GM21515 (cell line): ENCODE results near the gene WDPCP.
A peak's percentile ranks its signal among the peaks of the same experiment; 100 is the strongest.
"Not testable (repeated sequence)": the region's sequence is repeated elsewhere in the genome, so short reads cannot be mapped to it uniquely, and the experiment has no call there.

Source experiments
- ATAC-seq: cut with Tn5 transposase; IDR thresholded peaks from one replicate; pipeline ENCODE4 v1.9.1; 2021; ENCODE audit not compliant: unreplicated experiment

WDPCP gene

GRCh38 chr2:63268946-63269345 lies 319.3 kb downstream of the WDPCP start:
- no peak for ATAC-seq

DNA sequence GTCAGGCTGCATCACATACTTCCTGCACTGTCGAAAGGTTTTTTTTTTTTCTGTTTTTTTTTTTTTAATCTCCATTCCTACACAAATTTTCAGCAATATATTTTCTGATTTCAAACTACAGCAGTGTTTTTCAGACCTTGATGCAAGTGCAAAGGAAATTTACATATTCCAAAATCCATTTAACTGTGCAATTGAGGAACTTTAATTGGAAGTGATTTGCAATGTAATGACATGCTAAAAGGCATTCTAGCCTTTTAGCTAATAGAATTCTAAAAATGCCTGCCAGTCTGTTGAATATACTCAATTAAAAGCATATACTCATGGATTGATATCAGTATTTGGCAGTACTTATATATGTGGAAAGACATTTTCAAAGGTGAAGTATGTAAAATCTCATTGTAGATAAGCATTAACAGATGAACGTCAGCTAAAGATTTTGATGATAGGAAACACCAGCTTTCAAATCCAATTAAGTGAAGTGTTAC lies 327.1 kb downstream of the WDPCP start:
- ATAC-seq, result no peak

GRCh38 chr2:63257473-63257872 lies 330.8 kb downstream of the WDPCP start:
- no peak for ATAC-seq

- ATAC-seq, result no peak
These were observed 339.1 kb downstream of the WDPCP start for GRCh38 chr2:63249161-63249560.

DNA sequence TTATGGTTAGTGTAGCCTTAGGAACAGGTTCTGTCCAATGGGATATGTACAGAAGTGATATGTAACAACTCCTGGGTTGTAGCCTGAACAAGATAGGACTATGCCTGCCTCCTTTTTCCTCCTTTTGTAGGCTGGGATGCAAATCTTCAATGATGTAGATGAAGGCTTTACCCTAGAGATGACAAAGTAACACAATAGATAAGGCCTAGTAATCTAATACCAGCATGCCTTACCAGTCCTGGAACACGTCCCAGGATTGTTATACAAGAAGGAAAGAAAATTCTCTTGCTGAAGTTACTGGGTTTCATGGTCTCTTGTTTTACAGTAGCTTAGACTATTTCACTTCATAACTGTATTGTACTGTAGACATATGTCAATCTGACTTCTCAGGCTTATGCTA lies 345.5 kb downstream of the WDPCP start:
- no peak for ATAC-seq

DNA sequence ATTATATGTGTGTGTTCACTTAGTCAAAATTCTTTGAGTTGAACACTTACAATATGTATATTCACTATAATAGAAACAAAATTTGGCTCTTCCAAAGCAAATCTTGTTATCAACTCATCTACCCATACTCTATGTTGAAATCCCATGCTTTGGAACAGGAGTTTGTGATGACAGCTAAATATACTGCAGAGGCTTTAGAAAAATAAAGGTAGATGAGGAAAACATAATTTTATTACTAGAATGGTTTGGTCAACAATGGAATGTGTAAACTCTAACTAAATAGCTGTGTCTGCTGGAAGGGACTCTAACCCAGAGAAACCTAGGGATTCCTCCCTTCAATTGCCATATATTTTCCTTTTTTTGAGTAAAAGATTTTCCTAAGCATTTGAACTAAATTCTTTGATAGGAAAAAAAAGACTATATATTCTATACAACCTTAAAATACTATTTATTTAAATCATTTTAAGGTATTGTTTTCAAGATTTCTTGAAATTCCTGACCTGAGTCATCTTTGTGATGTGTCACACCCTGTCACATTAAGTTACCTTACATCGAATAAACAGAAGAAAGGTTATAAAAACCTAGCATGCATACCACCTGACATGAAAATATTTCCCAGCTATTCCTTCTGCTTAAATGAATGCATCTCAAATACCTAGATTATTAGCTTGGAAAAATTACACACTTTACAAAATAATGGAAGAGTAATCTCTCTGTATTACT lies 362.2 kb downstream of the WDPCP start:
- ATAC-seq, result no peak

GRCh38 chr2:63218800-63219526 lies 369.3 kb downstream of the WDPCP start:
- no peak for ATAC-seq

DNA sequence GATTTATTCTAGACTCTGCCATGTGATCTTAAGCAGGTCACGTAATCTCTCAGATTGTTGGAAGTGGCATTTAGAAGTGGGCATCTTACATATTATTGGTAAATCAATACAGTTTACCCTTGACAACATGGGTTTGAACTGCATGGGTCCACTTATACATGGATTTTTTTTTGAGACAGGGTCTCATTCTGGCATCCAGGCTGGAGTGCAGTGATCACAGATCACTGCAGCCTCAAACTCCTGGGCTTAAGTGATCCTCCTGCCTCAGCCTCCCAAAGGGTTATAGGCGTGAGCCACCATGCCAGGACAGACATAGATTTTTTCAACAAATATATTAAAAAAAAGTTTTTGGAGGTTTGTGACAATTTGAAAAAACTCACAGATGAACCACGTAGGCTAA lies 393.0 kb downstream of the WDPCP start:
- no peak for ATAC-seq

GRCh38 chr2:63194175-63194574 lies 394.1 kb downstream of the WDPCP start:
- no peak for ATAC-seq

DNA sequence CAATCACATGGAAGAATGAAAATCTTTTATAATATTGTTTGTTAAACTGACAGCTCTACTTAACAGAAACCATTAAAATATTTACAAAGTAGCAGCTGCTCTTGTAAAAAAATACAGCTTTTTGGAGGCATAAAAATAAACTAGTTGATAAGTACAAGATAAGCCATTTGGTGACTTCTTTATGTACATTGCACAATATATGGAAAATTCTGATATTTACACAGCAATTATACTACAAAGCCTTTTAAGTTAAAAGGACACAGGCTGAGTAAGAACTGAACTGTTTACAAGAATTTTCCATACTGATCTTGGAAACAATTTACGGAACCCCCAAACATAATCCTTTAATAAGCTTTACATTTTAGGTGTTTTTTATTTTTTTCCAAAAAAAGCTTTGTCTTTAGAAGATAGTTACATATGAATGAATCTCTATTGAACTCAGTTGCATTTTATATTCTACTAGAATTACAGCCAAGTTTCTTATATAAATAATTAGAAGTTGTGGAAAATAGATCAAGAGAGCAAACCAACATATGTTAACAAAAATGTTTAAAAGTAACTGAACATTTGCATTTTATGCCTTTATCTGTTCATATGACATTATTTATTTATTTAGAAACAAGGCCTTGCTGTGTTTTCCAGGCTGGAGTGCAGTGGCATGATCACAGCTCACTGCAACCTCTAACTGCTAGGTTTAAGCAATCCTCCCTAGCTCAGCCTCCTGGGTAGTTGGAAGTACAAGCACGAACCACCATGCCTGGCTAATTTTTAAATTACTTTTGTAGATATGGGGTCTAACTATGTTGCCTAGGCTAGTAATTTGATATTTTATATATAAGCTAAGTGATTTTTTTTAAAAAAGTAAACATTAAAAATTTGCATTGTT lies 395.1 kb downstream of the WDPCP start:
- no peak for ATAC-seq

GRCh38 chr2:63192169-63192888 lies 395.9 kb downstream of the WDPCP start:
- no peak for ATAC-seq

DNA sequence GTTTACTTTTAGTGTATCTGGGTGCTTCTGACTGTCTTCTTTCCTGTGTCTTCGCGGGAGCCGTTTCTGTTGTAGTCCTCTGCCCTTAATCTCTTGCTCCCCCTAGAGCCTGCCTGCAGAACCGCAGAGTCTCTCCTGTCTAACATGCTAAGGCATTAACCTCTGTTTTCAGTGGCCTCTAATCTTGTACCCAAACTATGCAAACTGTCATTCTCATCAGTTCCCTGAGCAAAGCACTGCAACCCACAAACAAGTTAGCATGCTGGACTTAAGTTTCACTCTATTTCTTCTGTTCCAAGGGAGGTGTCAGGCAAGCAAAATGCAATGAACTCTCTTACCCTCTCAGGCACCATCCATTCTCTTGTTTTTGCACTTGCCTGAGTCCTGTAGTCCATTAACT lies 399.3 kb downstream of the WDPCP start:
- ATAC-seq, result peak; percentile 82

- ATAC-seq, result no peak
These were observed 401.9 kb downstream of the WDPCP start for GRCh38 chr2:63186331-63186730.

DNA sequence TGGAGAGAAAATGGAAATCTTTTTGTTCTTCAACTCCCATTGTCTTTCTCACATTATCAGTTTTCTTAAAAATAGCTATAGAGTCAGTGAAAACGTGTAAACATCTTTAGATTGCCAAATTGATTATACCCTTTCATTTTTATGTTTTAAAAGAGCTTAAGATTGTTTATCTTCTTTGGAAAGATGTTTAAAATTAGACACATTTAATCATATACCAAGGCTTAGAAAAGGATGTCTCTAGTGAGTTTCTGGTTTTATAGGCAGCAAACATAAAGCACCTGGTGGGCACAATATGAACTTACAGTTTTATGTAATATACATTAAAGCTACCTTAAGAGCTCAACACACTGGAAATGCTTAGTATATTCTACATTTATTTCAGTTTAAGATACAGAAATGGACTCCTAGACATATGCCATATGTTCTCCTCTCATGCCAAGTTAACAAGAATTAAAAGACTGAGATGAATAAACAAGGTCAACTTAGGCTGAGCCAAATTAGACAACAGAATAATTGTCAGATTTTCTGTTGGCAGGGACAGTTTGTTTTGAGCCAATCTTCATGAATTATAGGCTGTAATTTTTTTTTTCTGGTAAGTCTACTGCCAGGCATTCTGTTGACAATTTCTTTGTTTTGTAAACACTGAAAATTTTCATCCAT lies 425.0 kb downstream of the WDPCP start:
- ATAC-seq, result no peak

DNA sequence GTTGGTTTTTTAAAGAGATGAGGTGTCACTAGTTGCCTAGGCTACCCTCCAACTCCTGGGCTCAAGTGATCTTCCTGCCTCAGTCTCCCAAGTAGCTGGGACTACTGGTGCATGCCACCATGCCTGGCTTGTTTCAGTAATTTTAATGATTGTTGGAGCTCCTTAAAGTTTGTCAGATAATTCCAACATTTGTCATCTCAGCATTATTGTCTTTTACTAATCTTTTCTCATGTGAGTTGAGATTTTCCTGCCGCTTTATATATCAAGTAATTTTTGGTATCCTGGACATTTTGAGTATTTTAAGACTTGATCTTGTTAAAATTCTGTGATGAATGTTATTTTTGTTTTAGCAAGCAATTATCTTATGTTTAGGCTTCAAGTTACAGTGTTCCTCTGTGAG lies 429.0 kb downstream of the WDPCP start:
- no peak for ATAC-seq

- ATAC-seq, result not testable (repeated sequence)
These were observed 451.6 kb downstream of the WDPCP start for GRCh38 chr2:63136683-63137082.

DNA sequence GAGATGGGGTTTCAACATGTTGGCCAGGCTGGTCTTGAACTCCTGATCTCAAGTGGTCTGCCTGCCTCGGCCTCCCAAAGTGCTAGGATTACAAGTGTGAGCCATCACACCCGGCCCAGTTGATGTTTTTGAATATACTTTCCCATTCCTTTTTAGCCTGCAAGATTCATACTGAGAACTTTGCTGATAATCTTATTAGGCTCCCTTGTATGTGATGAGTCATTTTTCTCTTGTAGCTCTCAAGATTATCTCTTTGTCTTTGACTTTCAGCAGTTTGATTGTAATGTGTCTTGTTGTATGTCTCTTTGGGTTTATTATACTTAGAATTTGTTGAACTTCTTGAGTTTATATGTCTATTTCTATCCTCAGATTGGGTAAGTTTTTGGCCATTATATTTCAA lies 456.3 kb downstream of the WDPCP start:
- no peak for ATAC-seq

DNA sequence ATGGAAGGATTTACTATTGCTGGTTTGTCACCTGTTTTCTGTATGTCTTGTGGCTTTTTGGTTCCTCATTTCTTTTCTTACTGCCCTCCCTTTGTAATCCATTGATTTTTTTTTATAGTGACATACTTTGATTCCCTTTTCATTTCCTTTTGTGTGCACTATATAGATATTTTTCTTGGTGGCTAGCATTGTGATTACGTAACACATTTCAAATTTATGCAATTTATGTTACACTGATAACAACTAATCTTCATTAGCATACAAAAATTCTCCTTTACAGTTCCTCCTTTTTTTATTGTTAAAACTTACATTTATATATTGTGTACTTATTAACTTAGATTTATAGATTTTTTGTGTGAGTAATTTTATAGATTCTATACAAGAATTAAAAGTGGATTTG lies 457.1 kb downstream of the WDPCP start:
- no peak for ATAC-seq

- ATAC-seq, result no peak
These were observed 460.7 kb downstream of the WDPCP start for GRCh38 chr2:63127594-63127993.

- peak; percentile 82 for ATAC-seq
These were observed 463.4 kb downstream of the WDPCP start for GRCh38 chr2:63124850-63125249.
